GM18511 (cell line): Measurements from ENCODE around the gene TNK2.
A peak's percentile ranks its signal among the peaks of the same experiment; 100 is the strongest.

ENCODE experiments used
- ATAC-seq: cut with Tn5 transposase; IDR thresholded peaks from one replicate; pipeline ENCODE4 v1.9.1; 2021; ENCODE audit warnings: mild to moderate bottlenecking, moderate library complexity; ENCODE audit not compliant: unreplicated experiment

The TNK2 gene

GRCh38 chr3:195900436-195901355 lies 7.7 kb downstream of the TNK2 start:
- peak; percentile 55 for ATAC-seq

- no peak for ATAC-seq
Measured at GRCh38 chr3:195899701-195900435, 8.5 kb downstream of the TNK2 start.

- no peak for ATAC-seq
Measured at GRCh38 chr3:195897853-195898415, 10.4 kb downstream of the TNK2 start.

- ATAC-seq, result no peak
Measured at GRCh38 chr3:195897081-195897852, 11.1 kb downstream of the TNK2 start.

GRCh38 chr3:195896361-195897080 lies 11.8 kb downstream of the TNK2 start:
- no peak for ATAC-seq

- peak; percentile 52 for ATAC-seq
Measured at GRCh38 chr3:195895861-195896360, 12.4 kb downstream of the TNK2 start.

- peak; percentile 76 for ATAC-seq
Measured at GRCh38 chr3:195895078-195895860, 13.1 kb downstream of the TNK2 start.

- no peak for ATAC-seq
Measured at GRCh38 chr3:195893916-195894465, 14.4 kb downstream of the TNK2 start.

- ATAC-seq, result no peak
Measured at GRCh38 chr3:195893516-195893915, 14.8 kb downstream of the TNK2 start.

GRCh38 chr3:195893044-195893395 lies 15.3 kb downstream of the TNK2 start:
- ATAC-seq, result no peak

GRCh38 chr3:195892105-195893043 lies 16.0 kb downstream of the TNK2 start:
- no peak for ATAC-seq

- no peak for ATAC-seq
Measured at GRCh38 chr3:195891431-195892104, 16.8 kb downstream of the TNK2 start.

- ATAC-seq, result no peak
Measured at GRCh38 chr3:195889870-195890295, 18.5 kb downstream of the TNK2 start.

GRCh38 chr3:195888981-195889869 lies 19.1 kb downstream of the TNK2 start:
- no peak for ATAC-seq

- no peak for ATAC-seq
Measured at GRCh38 chr3:195888311-195888761, 20.0 kb downstream of the TNK2 start.

GRCh38 chr3:195887670-195888069 lies 20.7 kb downstream of the TNK2 start:
- no peak for ATAC-seq
